A673 (cell line): ENCODE data around the gene VPS52. TPM values are rescaled to one million over a fixed set of nuclear protein-coding genes. Genes with fewer than 3 reads are reported as not detected.
"Not testable (repeated sequence)": the region's sequence is repeated elsewhere in the genome, so short reads cannot be mapped to it uniquely, and the experiment has no call there.

ENCODE experiments used
- BruUV-seq: library from RNA; stranded (reverse); fragments of 400-500 nt; replicated peaks from 2 replicates; lab custom pipeline; 2021; lab: Mats Ljungman, UMichigan
- CTCF ChIA-PET: fragments of 300-600 bp; sonication (Branson Sonifier 250); formaldehyde crosslinking; loops from one replicate; lab custom pipeline; 2022; ENCODE audit warnings: antibody characterized with exemption; lab: Charles Lee
- POLR2A ChIA-PET: fragments of 300-600 bp; sonication (Branson Sonifier 250); formaldehyde crosslinking; loops from one replicate; lab custom pipeline; 2022; ENCODE audit warnings: antibody characterized with exemption; ENCODE audit not compliant: low non-redundant PET; lab: Charles Lee
- DNase-seq: peaks from one replicate; pipeline ENCODE4 v3.0.0-alpha.2; 2015; ENCODE audit warnings: low spot score
- H3K27ac ChIP-seq: fragments of 200-600 bp; sonication (generic); 2 replicates; pipeline ENCODE4 v1.5.1; 2016; ENCODE audit warnings: mixed run types, low read depth, mild to moderate bottlenecking, mixed read lengths, antibody characterized with exemption, low read length; ENCODE audit not compliant: poor library complexity, severe bottlenecking
- H3K27me3 ChIP-seq: fragments of 200-600 bp; sonication (generic); replicated peaks from 2 replicates; pipeline ENCODE4 v1.6.1; 2017; ENCODE audit warnings: mixed run types, low read depth, mild to moderate bottlenecking, mixed read lengths, antibody characterized with exemption, low read length; ENCODE audit not compliant: insufficient read depth, poor library complexity
- H3K36me3 ChIP-seq: fragments of 200-600 bp; sonication (generic); 2 replicates; pipeline ENCODE4 v1.6.1; 2016; ENCODE audit warnings: mixed run types, mild to moderate bottlenecking, mixed read lengths, antibody characterized with exemption, low read length; ENCODE audit not compliant: insufficient read depth, poor library complexity, severe bottlenecking
- H3K4me1 ChIP-seq: fragments of 200-600 bp; sonication (generic); 2 replicates; pipeline ENCODE4 v1.6.1; 2017; ENCODE audit warnings: mixed run types, mild to moderate bottlenecking, mixed read lengths, antibody characterized with exemption, low read length; ENCODE audit not compliant: insufficient read depth, poor library complexity, severe bottlenecking
- H3K4me3 ChIP-seq: fragments of 200-600 bp; sonication (generic); 2 replicates; pipeline ENCODE4 v1.5.1; 2016; ENCODE audit warnings: low read depth, mixed run types, mild to moderate bottlenecking, mixed read lengths, low read length; ENCODE audit not compliant: poor library complexity, severe bottlenecking
- H3K9me3 ChIP-seq: fragments of 200-600 bp; sonication (generic); 2 replicates; pipeline ENCODE4 v1.6.1; 2016; ENCODE audit warnings: mixed run types, low read depth, mild to moderate bottlenecking, mixed read lengths, antibody characterized with exemption, low read length; ENCODE audit not compliant: poor library complexity, severe bottlenecking
- CTCF ChIP-seq: fragments of 300-800, 200-600 bp; sonication (generic); conservative IDR thresholded peaks from 2 replicates; pipeline ENCODE4 v1.5.1; 2017; ENCODE audit warnings: low read depth, mild to moderate bottlenecking, antibody characterized with exemption, low read length, moderate library complexity, mixed read lengths
- EZH2 ChIP-seq: fragments of 200-600 bp; sonication (generic); IDR thresholded peaks from 2 replicates; pipeline ENCODE4 v1.6.1; 2017; ENCODE audit warnings: borderline replicate concordance, low read depth, mild to moderate bottlenecking, mixed read lengths, antibody characterized with exemption, low read length; ENCODE audit not compliant: poor library complexity, severe bottlenecking
- intact Hi-C: fragments of 100-400 bp; cut with micrococcal nuclease; formaldehyde crosslinking; loops from one replicate; pipeline ENCODE4 v1.10.0; 2022; ENCODE audit not compliant: unreplicated experiment
- total RNA-seq: library from RNA; stranded (reverse); gene quantifications from 2 replicates; pipeline ENCODE4 v1.2.3, GENCODE V29; 2021

The VPS52 gene
- total RNA-seq, 1 experiment from 2014 or later: 58.2 TPM

- no peaks in the 10 kb centered on the region for H3K4me1 ChIP-seq
- no TSS peak for BruUV-seq
- no peaks in the 10 kb centered on the region for H3K9me3 ChIP-seq
- DNase-seq: no peak
- TF ChIP-seq CTCF: no peak
- no peak for TF ChIP-seq EZH2
- H3K4me3 ChIP-seq: no peak overlapping the region
- intact Hi-C loops: no loop called here
- ChIA-PET CTCF (no interaction called here), POLR2A (no interaction called here)
- H3K27ac ChIP-seq: no peak overlapping the region
- H3K36me3 ChIP-seq: peaks cover 50% of the 10 kb centered on the region
- no peaks in the 10 kb centered on the region for H3K27me3 ChIP-seq
Measured at GRCh38 chr6:33264015-33264414, 7.7 kb downstream of the VPS52 start.

GRCh38 chr6:33262490-33262889, 9.2 kb downstream of the VPS52 start:
- POLR2A ChIA-PET, DNase-seq, H3K27me3 ChIP-seq, H3K4me1 ChIP-seq, H3K9me3 ChIP-seq, CTCF ChIA-PET, H3K4me3 ChIP-seq, intact Hi-C loops, BruUV-seq, H3K27ac ChIP-seq: not testable (repeated sequence)
- peaks cover 39% of the 10 kb centered on the region for H3K36me3 ChIP-seq

- ChIA-PET POLR2A (no interaction called here), CTCF (no interaction called here)
- Histone ChIP-seq H3K9me3 (no peaks in the 10 kb centered on the region), H3K27ac (no peak overlapping the region), H3K27me3 (no peaks in the 10 kb centered on the region), H3K4me3 (no peak overlapping the region), H3K4me1 (no peaks in the 10 kb centered on the region), H3K36me3 (peaks cover 18% of the 10 kb centered on the region)
- TF ChIP-seq CTCF (no peak), EZH2 (no peak)
- BruUV-seq: no TSS peak
- intact Hi-C loops: no loop called here
- DNase-seq: no peak
Measured at GRCh38 chr6:33259032-33259431, 12.6 kb downstream of the VPS52 start.

- H3K4me3 ChIP-seq: no peak overlapping the region
- ChIA-PET CTCF (no interaction called here), POLR2A (no interaction called here)
- intact Hi-C loops: no loop called here
- peaks cover 10% of the 10 kb centered on the region for H3K4me1 ChIP-seq
- H3K27ac ChIP-seq: no peak overlapping the region
- H3K27me3 ChIP-seq: no peaks in the 10 kb centered on the region
- peaks cover 3% of the 10 kb centered on the region for H3K36me3 ChIP-seq
- BruUV-seq: no TSS peak
- H3K9me3 ChIP-seq: no peaks in the 10 kb centered on the region
- TF ChIP-seq CTCF: no peak
- no peak for TF ChIP-seq EZH2
- DNase-seq: no peak
Measured at GRCh38 chr6:33254591-33254990, 17.1 kb downstream of the VPS52 start.
